ENCODE measurements around the gene PCSK5.
"Not testable (repeated sequence)": the region's sequence is repeated elsewhere in the genome, so short reads cannot be mapped to it uniquely, and the experiment has no call there.

Gene PCSK5

DNA sequence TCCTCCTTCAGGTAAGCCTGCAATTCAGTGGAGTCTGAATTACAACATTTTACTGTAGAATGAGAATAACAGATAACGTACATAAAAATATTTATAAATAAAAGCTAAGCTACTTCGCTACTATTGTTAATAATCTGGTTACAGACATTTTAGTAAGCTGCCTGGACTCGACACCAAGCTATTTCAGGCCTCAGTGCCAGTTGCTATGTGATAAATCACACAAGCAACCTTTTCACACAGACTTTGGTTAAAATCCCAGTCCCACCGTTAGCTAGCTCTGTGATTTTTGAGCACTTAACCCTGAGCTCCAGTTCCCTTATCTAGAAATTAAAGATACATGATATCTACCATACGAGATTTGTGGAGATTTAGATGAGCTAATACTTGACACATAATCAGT lies 403.8 kb downstream of the PCSK5 start:
- TF ChIP-seq ZNF274 (IDR thresholded peaks at IDR 0.05; ENCODE audit: low read depth, low read length), result no peak
- no peak overlapping the region for H3K4me3 ChIP-seq (ENCODE audit: low read length)

DNA sequence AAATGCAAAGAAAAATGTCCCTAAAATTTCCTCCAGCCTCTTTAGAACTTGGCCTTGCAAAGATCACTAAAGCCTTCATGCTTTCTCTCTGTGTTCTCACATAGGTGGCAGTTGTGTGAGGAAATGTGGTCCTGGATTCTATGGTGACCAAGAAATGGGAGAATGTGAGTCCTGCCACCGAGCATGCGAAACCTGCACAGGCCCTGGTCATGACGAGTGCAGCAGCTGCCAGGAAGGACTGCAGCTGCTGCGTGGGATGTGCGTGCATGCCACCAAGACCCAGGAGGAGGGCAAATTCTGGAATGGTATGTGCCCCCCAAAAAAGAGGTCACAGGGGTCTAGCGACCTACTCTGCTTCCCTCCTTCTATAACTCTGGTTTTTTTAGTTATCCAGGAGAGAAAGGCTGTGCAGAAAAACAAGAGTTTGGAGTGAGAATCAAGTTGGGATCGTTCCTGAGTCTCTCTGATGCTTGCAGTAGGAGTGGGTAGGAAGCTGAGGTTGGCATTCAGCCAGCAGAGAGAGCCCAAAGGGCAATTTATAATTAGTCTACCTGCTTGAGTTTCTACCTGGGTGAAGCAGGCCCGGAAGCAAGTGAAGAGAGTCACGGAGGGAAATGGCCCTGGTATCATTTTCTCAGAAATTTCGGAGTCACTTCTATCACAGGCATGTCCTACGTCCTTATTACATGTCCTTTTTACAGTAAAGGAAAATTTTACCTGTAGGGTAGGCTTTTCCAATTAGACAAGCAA lies 406.3 kb downstream of the PCSK5 start:
- H3K4me3 ChIP-seq (ENCODE audit: low read length), result no peak overlapping the region
- no peak for TF ChIP-seq ZNF274 (IDR thresholded peaks at IDR 0.05; ENCODE audit: low read depth, low read length)

DNA sequence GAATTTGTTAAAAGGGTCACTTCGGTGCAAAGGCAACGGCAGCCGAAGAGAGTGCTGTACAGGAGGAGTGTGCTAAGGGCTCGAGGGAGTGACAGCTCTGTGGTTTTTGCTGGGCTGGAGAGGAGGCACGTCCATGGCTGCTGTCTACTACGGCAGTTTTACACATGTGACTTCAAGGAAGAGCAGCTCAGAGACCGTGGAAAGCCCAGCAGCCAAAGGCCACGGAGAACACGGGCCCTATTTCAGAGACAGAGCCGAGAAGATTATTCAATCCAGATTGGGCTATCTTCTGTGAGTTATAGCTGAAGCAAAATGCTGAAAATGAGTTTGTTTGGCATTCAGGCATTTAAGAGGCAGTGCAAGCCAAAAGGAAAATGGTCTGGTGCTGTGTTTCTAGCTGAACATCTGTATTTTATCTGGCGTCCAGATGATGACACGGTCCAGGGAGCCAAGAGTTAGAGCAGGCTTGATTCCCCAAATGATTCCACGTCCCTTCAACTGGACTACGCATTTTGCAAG lies 407.3 kb downstream of the PCSK5 start:
- no peak for TF ChIP-seq ZNF274 (IDR thresholded peaks at IDR 0.05; ENCODE audit: low read depth, low read length)
- H3K4me3 ChIP-seq (ENCODE audit: low read length), result no peak overlapping the region

DNA sequence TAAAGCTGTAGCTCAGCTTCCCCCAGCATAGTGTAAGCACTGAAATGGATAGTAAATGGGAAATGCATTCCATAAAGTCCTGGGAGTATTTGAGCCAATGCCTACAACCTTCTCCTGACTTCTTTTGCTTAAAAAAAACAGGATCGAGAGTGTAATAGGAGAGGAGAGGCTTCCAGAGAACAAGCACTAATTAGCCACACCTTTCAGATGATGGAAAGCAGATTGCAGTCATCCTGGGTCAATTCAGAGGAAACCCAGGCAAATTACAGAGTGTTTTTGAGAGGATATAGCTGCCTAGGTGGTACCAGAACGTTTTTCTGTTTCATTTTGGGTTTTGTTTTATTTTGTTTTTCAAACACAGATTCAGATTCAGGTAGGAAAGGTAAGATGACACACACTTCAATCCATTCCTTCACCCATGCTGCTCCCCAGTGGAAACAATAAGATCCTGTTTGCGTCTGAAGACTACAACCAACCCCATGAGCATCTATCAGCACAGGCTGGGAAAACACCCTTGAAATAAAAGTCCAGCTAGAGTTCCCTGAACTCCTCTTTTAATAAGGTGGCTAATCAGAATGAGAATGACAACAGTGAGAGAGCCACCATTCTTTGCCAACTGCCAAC lies 408.2 kb downstream of the PCSK5 start:
- H3K4me3 ChIP-seq (ENCODE audit: low read length), result no peak overlapping the region
- TF ChIP-seq ZNF274 (IDR thresholded peaks at IDR 0.05; ENCODE audit: low read depth, low read length), result no peak

DNA sequence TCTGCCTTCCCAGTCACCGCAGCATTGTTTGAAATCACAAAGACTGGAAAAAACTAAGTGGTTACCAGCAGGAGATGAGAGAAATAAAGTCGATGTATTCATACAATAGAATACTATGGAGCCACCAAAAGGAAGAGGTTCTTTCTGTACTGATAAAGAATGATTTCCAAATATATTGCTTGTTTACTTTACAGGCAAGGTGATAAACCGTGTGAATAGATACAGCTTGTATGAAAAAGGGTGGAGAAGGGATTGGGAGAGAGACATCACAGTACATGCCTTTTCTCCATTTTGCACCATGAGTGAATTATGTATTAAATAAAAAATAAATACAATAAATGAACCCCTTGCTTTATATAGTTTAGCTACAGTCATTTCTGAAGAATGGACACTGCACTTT lies 412.1 kb downstream of the PCSK5 start:
- no peak overlapping the region for H3K4me3 ChIP-seq (ENCODE audit: low read length)
- no peak for TF ChIP-seq ZNF274 (IDR thresholded peaks at IDR 0.05; ENCODE audit: low read depth, low read length)

DNA sequence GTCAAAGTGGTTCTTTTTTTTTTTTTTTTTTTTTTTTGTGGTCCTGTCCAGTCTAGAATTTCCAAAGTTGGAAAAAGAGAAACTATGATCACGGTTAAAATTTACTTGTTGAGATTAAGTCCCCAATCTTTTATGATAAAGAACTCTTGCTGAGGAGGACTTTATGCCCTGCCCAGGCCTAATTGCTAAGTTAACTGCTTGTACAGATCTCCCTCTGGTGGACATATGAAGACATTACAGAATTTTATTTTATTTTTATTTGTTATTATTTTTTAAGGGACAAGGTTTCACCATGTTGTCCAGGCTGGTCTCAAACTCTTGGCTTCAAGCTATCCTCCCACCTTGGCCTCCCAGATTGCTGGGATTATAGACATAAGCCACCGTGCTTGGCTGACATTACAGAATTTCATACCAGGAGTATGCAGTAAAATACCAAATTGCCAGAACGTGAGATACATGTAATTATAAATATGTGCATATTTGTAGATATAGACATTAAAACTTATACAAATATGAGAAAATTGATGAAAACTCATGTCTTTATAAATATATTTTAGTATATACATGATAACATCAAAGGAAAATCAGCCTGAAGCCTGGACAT lies 412.6 kb downstream of the PCSK5 start:
- H3K4me3 ChIP-seq (ENCODE audit: low read length), result no peak overlapping the region
- no peak for TF ChIP-seq ZNF274 (IDR thresholded peaks at IDR 0.05; ENCODE audit: low read depth, low read length)

DNA sequence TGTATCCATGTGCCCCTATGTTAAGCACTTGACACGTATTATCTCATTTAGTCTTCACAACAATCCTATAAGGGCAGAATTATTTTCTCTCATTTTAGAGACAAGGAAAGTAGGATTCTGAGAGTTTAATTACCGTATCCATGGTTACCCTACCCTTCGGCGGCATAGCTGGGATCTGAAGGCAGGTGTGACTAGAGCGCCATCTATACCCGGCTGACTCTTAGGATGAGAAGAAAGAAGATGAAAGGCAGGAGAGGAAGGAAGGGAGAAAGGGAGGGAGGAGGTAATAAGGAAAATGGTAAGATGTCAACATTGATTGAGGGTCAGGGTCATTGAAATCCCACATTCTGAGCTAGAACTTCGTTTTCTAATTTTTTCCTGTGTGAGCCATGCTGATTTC lies 416.6 kb downstream of the PCSK5 start:
- not testable (repeated sequence) for H3K4me3 ChIP-seq (ENCODE audit: low read length)

DNA sequence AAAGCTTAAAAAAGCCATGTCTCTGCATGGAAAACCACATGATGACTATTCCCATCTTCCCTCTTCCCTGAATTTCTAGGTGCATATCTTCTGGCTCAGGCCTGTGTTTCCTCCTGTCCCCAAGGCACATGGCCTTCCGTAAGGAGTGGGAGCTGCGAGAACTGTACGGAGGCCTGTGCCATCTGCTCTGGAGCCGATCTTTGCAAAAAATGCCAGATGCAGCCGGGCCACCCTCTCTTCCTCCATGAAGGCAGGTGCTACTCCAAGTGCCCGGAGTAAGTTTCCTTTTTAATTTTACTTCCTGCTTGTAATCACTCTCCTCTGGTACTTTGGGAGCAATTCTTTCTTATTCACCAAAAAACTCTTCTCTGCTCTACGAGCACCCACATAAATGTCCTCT lies 420.1 kb downstream of the PCSK5 start:
- no peak for TF ChIP-seq ZNF274 (IDR thresholded peaks at IDR 0.05; ENCODE audit: low read depth, low read length)
- no peak overlapping the region for H3K4me3 ChIP-seq (ENCODE audit: low read length)

DNA sequence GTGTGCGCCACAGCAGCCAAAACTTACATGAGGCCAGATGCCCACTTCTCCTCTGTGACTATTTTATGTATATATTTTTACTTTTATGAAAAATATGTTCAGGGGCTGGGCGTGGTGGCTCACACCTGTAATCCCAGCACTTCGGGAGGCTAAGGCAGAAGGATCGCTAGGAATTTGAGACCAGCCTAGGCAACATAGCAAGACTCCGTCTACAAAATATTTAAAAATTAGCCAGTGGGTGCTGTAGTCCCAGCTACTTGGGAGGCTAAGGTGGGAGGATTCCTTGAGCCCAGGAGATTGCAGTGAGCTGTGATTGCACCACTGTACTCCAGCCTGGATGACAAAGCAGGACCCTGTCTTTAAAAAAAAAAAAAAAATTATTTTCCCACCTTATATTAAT lies 420.5 kb downstream of the PCSK5 start:
- H3K4me3 ChIP-seq (ENCODE audit: low read length), result no peak overlapping the region
- TF ChIP-seq ZNF274 (IDR thresholded peaks at IDR 0.05; ENCODE audit: low read depth, low read length), result no peak

DNA sequence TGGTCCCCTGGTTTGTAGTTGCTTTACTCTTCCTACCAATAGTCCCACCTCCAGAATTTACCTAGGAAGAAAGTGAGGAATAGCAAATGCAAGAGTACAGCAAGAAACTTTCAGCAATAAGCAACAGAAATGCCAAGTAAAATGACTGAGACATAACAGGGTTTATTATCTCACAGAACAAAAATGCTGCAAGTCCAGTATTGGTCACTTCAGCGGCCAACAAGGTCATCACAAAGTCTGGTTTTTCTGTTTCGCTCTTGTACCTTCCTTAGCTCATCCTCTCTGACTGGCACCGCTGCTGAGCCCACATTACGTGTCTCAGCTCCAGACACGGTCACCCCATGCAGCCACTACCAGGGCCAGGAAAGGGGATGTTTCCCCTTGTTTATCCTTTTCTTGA lies 421.1 kb downstream of the PCSK5 start:
- H3K4me3 ChIP-seq (ENCODE audit: low read length), result no peak overlapping the region
- no peak for TF ChIP-seq ZNF274 (IDR thresholded peaks at IDR 0.05; ENCODE audit: low read depth, low read length)

DNA sequence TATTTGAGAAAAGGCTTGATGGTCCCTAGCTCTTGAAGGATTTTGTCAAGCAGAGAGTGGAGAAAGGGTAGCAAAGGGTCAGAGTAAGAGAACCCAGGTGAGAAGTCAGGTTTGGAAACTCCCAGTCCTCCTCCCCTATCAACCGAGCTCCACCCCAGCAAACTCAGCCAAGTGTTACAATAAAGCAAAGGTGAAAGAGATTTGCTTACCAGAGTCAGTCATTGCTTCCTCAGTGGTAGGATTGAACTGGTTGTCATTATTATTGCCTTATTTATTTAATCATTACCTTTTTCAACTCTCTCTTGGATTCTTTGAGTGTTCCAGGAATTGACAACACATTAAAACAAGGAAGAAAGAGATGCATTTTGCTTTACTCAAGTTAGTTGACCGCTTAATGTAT lies 423.3 kb downstream of the PCSK5 start:
- no peak for TF ChIP-seq ZNF274 (IDR thresholded peaks at IDR 0.05; ENCODE audit: low read depth, low read length)
- H3K4me3 ChIP-seq (ENCODE audit: low read length), result no peak overlapping the region

DNA sequence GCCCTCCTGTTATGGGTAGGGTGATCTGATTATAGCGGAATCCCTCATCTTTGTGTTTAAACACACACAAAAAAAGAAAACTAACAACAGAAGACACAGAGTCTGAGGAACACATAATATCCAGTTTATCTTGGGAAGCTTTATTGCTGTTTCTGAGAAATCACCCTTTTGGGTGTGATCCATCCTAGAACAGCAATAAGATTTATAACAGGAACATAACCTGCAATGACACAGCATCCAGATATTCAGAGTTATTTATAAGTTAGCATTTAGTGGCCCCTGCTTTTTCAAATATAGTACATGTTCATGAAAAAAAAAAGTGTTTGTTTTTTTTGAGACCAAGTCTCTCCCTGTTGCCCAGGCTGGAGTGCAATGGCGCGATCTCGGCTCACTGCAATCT lies 423.8 kb downstream of the PCSK5 start:
- no peak overlapping the region for H3K4me3 ChIP-seq (ENCODE audit: low read length)
- TF ChIP-seq ZNF274 (IDR thresholded peaks at IDR 0.05; ENCODE audit: low read depth, low read length), result no peak

DNA sequence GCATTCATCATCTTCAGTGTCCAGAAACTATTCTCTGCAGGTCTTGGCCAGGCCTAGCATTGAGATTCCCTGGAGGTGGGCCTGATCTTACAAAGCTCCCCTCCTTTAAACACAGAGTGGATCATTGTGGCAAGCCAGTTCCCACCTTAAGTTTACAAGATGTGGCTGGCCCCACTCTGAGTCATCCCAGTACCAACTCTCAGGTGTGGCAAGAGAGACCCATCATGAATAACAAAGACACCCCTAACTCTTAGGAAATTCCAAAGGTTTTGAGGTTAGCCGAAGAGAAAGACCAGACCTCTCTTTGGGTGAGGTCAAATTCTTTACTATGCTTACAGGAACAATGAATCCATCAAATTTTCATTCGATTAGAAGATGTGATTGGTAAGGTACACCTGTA lies 425.6 kb downstream of the PCSK5 start:
- TF ChIP-seq ZNF274 (IDR thresholded peaks at IDR 0.05; ENCODE audit: low read depth, low read length), result no peak

DNA sequence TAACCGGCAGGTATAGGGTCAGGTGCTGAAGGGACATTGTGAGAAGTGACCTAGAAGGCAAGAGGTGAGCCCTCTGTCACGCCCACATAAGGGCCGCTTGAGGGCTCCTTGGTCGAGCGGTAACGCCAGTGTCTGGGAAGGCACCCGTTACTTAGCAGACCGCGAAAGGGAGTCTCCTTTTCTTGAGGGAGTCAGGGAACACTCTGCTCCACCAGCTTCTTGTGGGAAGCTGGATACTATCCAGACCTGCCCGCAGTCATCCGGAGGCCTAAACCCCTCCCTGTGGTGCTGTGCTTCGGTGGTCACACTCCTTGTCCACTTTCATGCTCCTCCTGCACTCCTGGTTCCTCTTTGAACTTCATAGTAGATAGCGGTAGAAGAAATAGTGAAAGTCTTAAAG lies 429.0 kb downstream of the PCSK5 start:
- not testable (repeated sequence) for H3K4me3 ChIP-seq (ENCODE audit: low read length)

More for the DNA sequence above, 425.6 kb downstream of the PCSK5 start:
- H3K4me3 ChIP-seq (ENCODE audit: low read length), result no peak overlapping the region

DNA sequence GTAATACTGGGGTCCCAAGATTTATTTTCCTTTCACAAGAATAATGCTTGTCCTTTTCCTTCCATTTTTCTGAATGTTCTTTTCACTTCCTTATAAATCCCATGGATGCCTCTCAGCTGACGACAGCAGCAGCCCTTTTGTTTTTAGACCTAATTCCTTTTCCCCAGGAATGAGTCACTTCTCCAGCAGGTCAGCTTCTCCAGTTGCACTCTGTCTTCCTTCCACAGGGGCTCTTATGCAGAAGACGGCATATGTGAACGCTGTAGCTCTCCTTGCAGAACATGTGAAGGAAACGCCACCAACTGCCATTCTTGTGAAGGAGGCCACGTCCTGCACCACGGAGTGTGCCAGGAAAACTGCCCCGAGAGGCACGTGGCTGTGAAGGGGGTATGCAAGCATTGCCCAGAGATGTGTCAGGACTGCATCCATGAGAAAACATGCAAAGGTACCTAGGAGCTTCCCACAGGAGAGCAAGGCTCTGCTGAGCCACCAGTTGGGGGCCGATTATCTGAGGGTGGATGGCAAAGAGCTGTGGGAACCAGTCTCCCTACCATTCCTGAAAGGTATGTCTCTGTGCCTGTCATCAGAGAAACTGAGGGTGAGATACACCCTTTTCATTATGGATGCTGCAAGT lies 430.8 kb downstream of the PCSK5 start:
- no peak for TF ChIP-seq ZNF274 (IDR thresholded peaks at IDR 0.05; ENCODE audit: low read depth, low read length)
- no peak overlapping the region for H3K4me3 ChIP-seq (ENCODE audit: low read length)
